PC-9 (cell line): Measurements from ENCODE around the gene PLA2G2D.

Experiments
- CTCF ChIP-seq: fragments of 200-600 bp; sonication (generic); conservative IDR thresholded peaks from 2 replicates; pipeline ENCODE4 v1.6.1; 2017; ENCODE audit warnings: mixed run types, antibody characterized with exemption, mild to moderate bottlenecking, moderate library complexity
- EZH2 ChIP-seq: fragments of 200-600 bp; sonication (generic); IDR thresholded peaks from 2 replicates; pipeline ENCODE4 v1.8.0; 2017; ENCODE audit warnings: antibody characterized with exemption, low read depth

- no peak for TF ChIP-seq CTCF
- TF ChIP-seq EZH2, result no peak
Measured at GRCh38 chr1:20138346-20138745, 19.0 kb upstream of the PLA2G2D start.
